Fibroblast of peridontal ligament (primary cell): Measurements from ENCODE around the gene BRSK2.

ENCODE experiments used
- DNase-seq: peaks from one replicate; pipeline ENCODE4 v3.0.0-alpha.2; 2010; ENCODE audit errors: extremely low read depth

BRSK2 gene

GRCh38 chr11:1451781-1452470 is 62.2 kb downstream of the BRSK2 start:
- DNase-seq, result no peak

GRCh38 chr11:1452744-1453143 is 63.0 kb downstream of the BRSK2 start:
- no peak for DNase-seq

- no peak for DNase-seq
Observed at GRCh38 chr11:1453611-1454034, 63.9 kb downstream of the BRSK2 start.

- no peak for DNase-seq
Observed at GRCh38 chr11:1454576-1454975, 64.8 kb downstream of the BRSK2 start.

- DNase-seq, result no peak
Observed at GRCh38 chr11:1455032-1455762, 65.5 kb downstream of the BRSK2 start.

GRCh38 chr11:1455763-1456060 is 66.0 kb downstream of the BRSK2 start:
- no peak for DNase-seq

GRCh38 chr11:1456176-1456575 is 66.4 kb downstream of the BRSK2 start:
- no peak for DNase-seq

- DNase-seq, result no peak
Observed at GRCh38 chr11:1456596-1457325, 67.0 kb downstream of the BRSK2 start.

GRCh38 chr11:1457326-1457680 is 67.6 kb downstream of the BRSK2 start:
- DNase-seq, result no peak

- DNase-seq, result no peak
Observed at GRCh38 chr11:1457856-1458255, 68.1 kb downstream of the BRSK2 start.

GRCh38 chr11:1458340-1459218 is 68.8 kb downstream of the BRSK2 start:
- no peak for DNase-seq

- no peak for DNase-seq
Observed at GRCh38 chr11:1459219-1459575, 69.5 kb downstream of the BRSK2 start.

- DNase-seq, result no peak
Observed at GRCh38 chr11:1459764-1460395, 70.1 kb downstream of the BRSK2 start.

GRCh38 chr11:1460396-1460985 is 70.8 kb downstream of the BRSK2 start:
- peak; percentile 32 for DNase-seq

GRCh38 chr11:1460986-1461825 is 71.5 kb downstream of the BRSK2 start:
- no peak for DNase-seq

GRCh38 chr11:1461826-1462697 is 72.3 kb downstream of the BRSK2 start:
- no peak for DNase-seq

GRCh38 chr11:1462698-1462975 is 72.9 kb downstream of the BRSK2 start:
- DNase-seq, result no peak

- no peak for DNase-seq
Observed at GRCh38 chr11:1463056-1463455, 73.3 kb downstream of the BRSK2 start.

- DNase-seq, result no peak
Observed at GRCh38 chr11:1466784-1467183, 77.0 kb downstream of the BRSK2 start.

GRCh38 chr11:1467270-1467669 is 77.5 kb downstream of the BRSK2 start:
- DNase-seq, result no peak
